Panc1 (cell line): ENCODE results near the gene DDX17. TPM values are rescaled to one million over a fixed set of nuclear protein-coding genes. Genes with fewer than 3 reads are reported as not detected.

Experiments
- ATAC-seq: fragments of 200-7000 bp; cut with Tn5 transposase; 2 replicates; pipeline ENCODE4 v1.9.1; 2020; ENCODE audit warnings: mild to moderate bottlenecking, moderate library complexity
- BruUV-seq: library from RNA; stranded (reverse); fragments of 400-500 nt; replicated peaks from 2 replicates; lab custom pipeline; 2021; lab: Mats Ljungman, UMichigan
- CTCF ChIA-PET: fragments of 300-600 bp; sonication (Branson Sonifier 250); formaldehyde crosslinking; loops from one replicate; lab custom pipeline; 2022; ENCODE audit warnings: antibody characterized with exemption; lab: Charles Lee
- POLR2A ChIA-PET: fragments of 300-600 bp; sonication (Branson Sonifier 250); formaldehyde crosslinking; loops from one replicate; lab custom pipeline; 2022; ENCODE audit warnings: antibody characterized with exemption; lab: Charles Lee
- DNase-seq: peaks from one replicate; pipeline ENCODE4 v3.0.0-alpha.2; 2010; ENCODE audit warnings: low read depth, low spot score
- H3K27ac ChIP-seq: 2 replicates; pipeline ENCODE4 v1.5.1; 2011; ENCODE audit warnings: mild to moderate bottlenecking, low read length, inconsistent platforms
- H3K27me3 ChIP-seq: fragments of 200-500 bp; sonication (Bioruptor generic); 2 replicates; pipeline ENCODE4 v1.6.0; 2014; ENCODE audit warnings: low read length, inconsistent platforms; ENCODE audit not compliant: control insufficient read depth, insufficient read depth
- H3K36me3 ChIP-seq: fragments of 200-500 bp; sonication (Bioruptor generic); 2 replicates; pipeline ENCODE4 v1.5.1; 2014; ENCODE audit warnings: inconsistent platforms, mild to moderate bottlenecking, low read length, moderate library complexity; ENCODE audit not compliant: control insufficient read depth, insufficient read depth
- H3K4me1 ChIP-seq: 2 replicates; pipeline ENCODE4 v1.5.1; 2011; ENCODE audit warnings: inconsistent platforms, mild to moderate bottlenecking, low read length, moderate library complexity; ENCODE audit not compliant: control insufficient read depth, insufficient read depth
- H3K4me3 ChIP-seq, 2 experiments: 2 replicates each; pipeline ENCODE4 v1.5.1; 2011 to 2012; ENCODE audit warnings: low read depth in 2 of 2, low read length in 2 of 2, mild to moderate bottlenecking in 2 of 2, inconsistent platforms in 1 of 2, moderate library complexity in 1 of 2
- H3K9me3 ChIP-seq: fragments of 200-500 bp; sonication (Bioruptor generic); 2 replicates; pipeline ENCODE4 v1.5.1; 2014; ENCODE audit warnings: low read depth, mild to moderate bottlenecking, inconsistent platforms, low read length, moderate library complexity; ENCODE audit not compliant: control insufficient read depth, insufficient read depth
- POLR2AphosphoS5 ChIP-seq: IDR thresholded peaks from 2 replicates; pipeline ENCODE4 v1.6.1; 2012; ENCODE audit warnings: mild to moderate bottlenecking, low read depth, low read length, moderate library complexity
- SIN3A ChIP-seq: IDR thresholded peaks from 2 replicates; pipeline ENCODE4 v1.6.1; 2012; ENCODE audit warnings: low read depth, mild to moderate bottlenecking, low read length, moderate library complexity, borderline replicate concordance; ENCODE audit not compliant: insufficient read depth
- TCF7L2 ChIP-seq: IDR thresholded peaks from 2 replicates; pipeline ENCODE4 v1.6.1; 2011; ENCODE audit warnings: mild to moderate bottlenecking, low read depth, low read length, inconsistent platforms
- in situ Hi-C: cut with HindIII; loops from 2 replicates; pipeline ENCODE4 v1.10.0; 2016; ENCODE audit warnings: low sequenced_read_pairs, low pct_unique_long_range_greater_than_20kb
- intact Hi-C: fragments of 100-400 bp; cut with micrococcal nuclease; formaldehyde crosslinking; loops from one replicate; pipeline ENCODE4 v1.10.0; 2022; ENCODE audit not compliant: unreplicated experiment
- total RNA-seq: library from RNA; stranded (reverse); gene quantifications from one replicate; pipeline ENCODE4 v1.2.1, GENCODE V29; 2021; ENCODE audit not compliant: unreplicated experiment
- TF ChIP-seq, protein P1 (sequence below), 2 experiments: IDR thresholded peaks; 2 replicates each; pipeline ENCODE4 v1.6.1; 2011 to 2012; ENCODE audit warnings: low read depth in 2 of 2, control low read depth in 1 of 2, low read length in 1 of 2, mild to moderate bottlenecking in 1 of 2, moderate library complexity in 1 of 2; ENCODE audit not compliant: insufficient read depth in 1 of 2
- TF ChIP-seq, protein P2 (sequence below): fragments of 450-650 bp; IDR thresholded peaks from 2 replicates; pipeline ENCODE4 v1.5.1; 2017; ENCODE audit warnings: mild to moderate bottlenecking

DDX17 gene
- total RNA-seq, 1 experiment from 2014 or later = 277 TPM

DNA sequence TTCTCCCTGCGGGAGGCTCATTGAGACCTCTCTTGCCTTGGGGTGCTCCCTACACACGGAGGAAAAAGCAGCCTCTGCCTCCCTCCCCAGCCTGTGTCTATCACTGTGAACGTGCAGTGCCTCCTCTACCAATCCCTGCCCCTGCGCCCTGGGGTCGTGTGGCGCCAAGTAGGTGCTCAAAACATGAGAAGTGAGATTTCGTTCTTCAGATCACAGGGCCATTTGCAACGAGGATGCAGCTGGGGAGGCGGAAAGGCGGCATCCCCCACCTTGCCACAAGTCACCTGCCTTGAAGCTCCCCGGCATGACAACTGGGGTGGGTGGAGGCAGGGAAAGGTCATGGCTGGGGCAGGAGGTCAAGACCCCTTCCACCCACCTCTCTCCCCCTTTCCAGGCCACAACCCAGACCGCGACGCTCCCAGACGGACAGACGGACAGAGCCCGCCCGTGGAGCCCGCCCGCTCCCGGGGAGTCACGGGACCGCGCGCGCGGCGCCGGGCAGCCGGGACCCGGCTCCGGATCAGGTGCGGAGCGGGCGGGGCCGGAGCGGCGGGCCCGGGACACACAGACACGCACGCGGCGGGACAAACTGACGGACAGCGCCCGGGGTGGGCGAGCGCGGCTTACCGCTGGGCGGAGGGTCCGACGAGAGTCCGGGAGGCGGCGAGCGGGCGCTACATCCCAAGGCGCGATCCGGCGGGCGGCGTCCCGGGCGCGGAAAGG, 51.6 kb downstream of the DDX17 start:
- ChIA-PET POLR2A (no interaction called here), CTCF (no interaction called here)
- H3K36me3 ChIP-seq = no peaks in the 10 kb centered on the region
- intact Hi-C loops = no loop called here
- BruUV-seq = no TSS peak
- H3K4me3 ChIP-seq = peak overlapping the region; percentile 6 to 28; a peak in 3 of 4 replicates
- H3K4me1 ChIP-seq = no peaks in the 10 kb centered on the region
- no peak overlapping the region for H3K27ac ChIP-seq
- no peaks in the 10 kb centered on the region for H3K9me3 ChIP-seq
- TF ChIP-seq, protein P1, sequence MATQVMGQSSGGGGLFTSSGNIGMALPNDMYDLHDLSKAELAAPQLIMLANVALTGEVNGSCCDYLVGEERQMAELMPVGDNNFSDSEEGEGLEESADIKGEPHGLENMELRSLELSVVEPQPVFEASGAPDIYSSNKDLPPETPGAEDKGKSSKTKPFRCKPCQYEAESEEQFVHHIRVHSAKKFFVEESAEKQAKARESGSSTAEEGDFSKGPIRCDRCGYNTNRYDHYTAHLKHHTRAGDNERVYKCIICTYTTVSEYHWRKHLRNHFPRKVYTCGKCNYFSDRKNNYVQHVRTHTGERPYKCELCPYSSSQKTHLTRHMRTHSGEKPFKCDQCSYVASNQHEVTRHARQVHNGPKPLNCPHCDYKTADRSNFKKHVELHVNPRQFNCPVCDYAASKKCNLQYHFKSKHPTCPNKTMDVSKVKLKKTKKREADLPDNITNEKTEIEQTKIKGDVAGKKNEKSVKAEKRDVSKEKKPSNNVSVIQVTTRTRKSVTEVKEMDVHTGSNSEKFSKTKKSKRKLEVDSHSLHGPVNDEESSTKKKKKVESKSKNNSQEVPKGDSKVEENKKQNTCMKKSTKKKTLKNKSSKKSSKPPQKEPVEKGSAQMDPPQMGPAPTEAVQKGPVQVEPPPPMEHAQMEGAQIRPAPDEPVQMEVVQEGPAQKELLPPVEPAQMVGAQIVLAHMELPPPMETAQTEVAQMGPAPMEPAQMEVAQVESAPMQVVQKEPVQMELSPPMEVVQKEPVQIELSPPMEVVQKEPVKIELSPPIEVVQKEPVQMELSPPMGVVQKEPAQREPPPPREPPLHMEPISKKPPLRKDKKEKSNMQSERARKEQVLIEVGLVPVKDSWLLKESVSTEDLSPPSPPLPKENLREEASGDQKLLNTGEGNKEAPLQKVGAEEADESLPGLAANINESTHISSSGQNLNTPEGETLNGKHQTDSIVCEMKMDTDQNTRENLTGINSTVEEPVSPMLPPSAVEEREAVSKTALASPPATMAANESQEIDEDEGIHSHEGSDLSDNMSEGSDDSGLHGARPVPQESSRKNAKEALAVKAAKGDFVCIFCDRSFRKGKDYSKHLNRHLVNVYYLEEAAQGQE (IDR thresholded peaks at IDR 0.05; ENCODE audit: insufficient read depth in 1 of 2, low read depth in 2 of 2, low read length in 1 of 2) = no peak
- TF ChIP-seq POLR2AphosphoS5 (no peak), SIN3A (no peak)
- TF ChIP-seq, protein P2, sequence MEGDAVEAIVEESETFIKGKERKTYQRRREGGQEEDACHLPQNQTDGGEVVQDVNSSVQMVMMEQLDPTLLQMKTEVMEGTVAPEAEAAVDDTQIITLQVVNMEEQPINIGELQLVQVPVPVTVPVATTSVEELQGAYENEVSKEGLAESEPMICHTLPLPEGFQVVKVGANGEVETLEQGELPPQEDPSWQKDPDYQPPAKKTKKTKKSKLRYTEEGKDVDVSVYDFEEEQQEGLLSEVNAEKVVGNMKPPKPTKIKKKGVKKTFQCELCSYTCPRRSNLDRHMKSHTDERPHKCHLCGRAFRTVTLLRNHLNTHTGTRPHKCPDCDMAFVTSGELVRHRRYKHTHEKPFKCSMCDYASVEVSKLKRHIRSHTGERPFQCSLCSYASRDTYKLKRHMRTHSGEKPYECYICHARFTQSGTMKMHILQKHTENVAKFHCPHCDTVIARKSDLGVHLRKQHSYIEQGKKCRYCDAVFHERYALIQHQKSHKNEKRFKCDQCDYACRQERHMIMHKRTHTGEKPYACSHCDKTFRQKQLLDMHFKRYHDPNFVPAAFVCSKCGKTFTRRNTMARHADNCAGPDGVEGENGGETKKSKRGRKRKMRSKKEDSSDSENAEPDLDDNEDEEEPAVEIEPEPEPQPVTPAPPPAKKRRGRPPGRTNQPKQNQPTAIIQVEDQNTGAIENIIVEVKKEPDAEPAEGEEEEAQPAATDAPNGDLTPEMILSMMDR = no peak
- ATAC-seq (peak; percentile 43; the same call in 1 of the 2 replicates), DNase-seq (no peak)
- in situ Hi-C loops = no loop called here
- no peaks in the 10 kb centered on the region for H3K27me3 ChIP-seq

DNA sequence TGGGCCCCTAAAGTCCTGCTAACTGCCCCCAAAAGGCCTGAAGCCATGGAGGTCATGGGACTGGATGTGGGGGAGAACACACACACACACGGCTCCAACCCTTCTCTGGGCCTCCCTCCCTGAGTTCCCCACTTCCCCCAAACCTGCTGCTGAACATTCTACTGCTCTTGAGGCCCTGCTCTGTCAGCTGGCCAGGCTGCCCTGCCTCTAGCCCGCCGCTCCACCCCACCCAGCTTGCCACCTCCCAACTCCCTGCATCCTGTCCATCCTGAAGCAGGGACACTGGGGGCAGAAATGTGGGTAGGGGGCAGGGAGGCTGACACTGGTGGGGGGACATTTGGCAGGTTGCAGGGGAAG, 52.1 kb downstream of the DDX17 start:
- intact Hi-C loops (no loop called here), in situ Hi-C loops (no loop called here)
- no peak overlapping the region for H3K4me3 ChIP-seq
- H3K9me3 ChIP-seq = no peaks in the 10 kb centered on the region
- H3K27me3 ChIP-seq = no peaks in the 10 kb centered on the region
- BruUV-seq = no TSS peak
- no peak for TF ChIP-seq POLR2AphosphoS5
- TF ChIP-seq, protein P1 (IDR thresholded peaks at IDR 0.05; ENCODE audit: insufficient read depth in 1 of 2, low read depth in 2 of 2, low read length in 1 of 2) = no peak
- no peak for TF ChIP-seq TCF7L2
- no peak for TF ChIP-seq SIN3A
- TF ChIP-seq, protein P2 = no peak
- ATAC-seq = no peak
- CTCF ChIA-PET = no interaction called here
- DNase-seq = no peak
- POLR2A ChIA-PET = no interaction called here
- H3K4me1 ChIP-seq = no peaks in the 10 kb centered on the region
- no peak overlapping the region for H3K27ac ChIP-seq
- no peaks in the 10 kb centered on the region for H3K36me3 ChIP-seq
